BJ (cell line): ENCODE results near the gene KDSR. TPM values are rescaled to one million over a fixed set of nuclear protein-coding genes. Genes with fewer than 3 reads are reported as not detected.

Source experiments
- CTCF ChIA-PET: fragments of 350-600 bp; formaldehyde crosslinking; extraction: SDS; loops from one replicate; lab custom pipeline; 2021; ENCODE audit warnings: antibody characterized with exemption, inconsistent platforms; lab: Yijun Ruan, JAX
- POLR2A ChIA-PET: fragments of 300-600 bp; sonication (Branson Sonifier 250); formaldehyde crosslinking; extraction: SDS; loops from one replicate; lab custom pipeline; 2021; ENCODE audit warnings: antibody characterized with exemption; lab: Charles Lee
- DNase-seq: peaks from one replicate; pipeline ENCODE4 v3.0.0-alpha.2; 2011; ENCODE audit warnings: low read depth
- H3K27me3 ChIP-seq: 2 replicates; pipeline ENCODE4 v1.6.0; 2011; ENCODE audit warnings: low read length; ENCODE audit not compliant: control insufficient read depth, insufficient read depth
- H3K36me3 ChIP-seq: 2 replicates; pipeline ENCODE4 v1.5.1; 2011; ENCODE audit warnings: low read length; ENCODE audit not compliant: control insufficient read depth, insufficient read depth
- H3K4me3 ChIP-seq: 2 replicates; pipeline ENCODE4 v1.5.1; 2011; ENCODE audit warnings: low read depth, mild to moderate bottlenecking, control low read depth, low read length
- CTCF ChIP-seq: IDR thresholded peaks from 2 replicates; pipeline ENCODE4 v1.5.1; 2011; ENCODE audit warnings: low read depth, mild to moderate bottlenecking, control low read depth, inconsistent platforms, low read length, moderate library complexity; ENCODE audit not compliant: insufficient read depth
- polyA plus RNA-seq: library from polyadenylated mRNA; depleted of rRNA; stranded (reverse); fragments of >200 nt; gene quantifications from 2 replicates; pipeline ENCODE4 v1.2.3, GENCODE V29; 2011

The KDSR gene
- polyA plus RNA-seq, 1 experiment: 29.1 TPM

- CTCF ChIA-PET: no interaction called here
Measured at GRCh38 chr18:63395503-63395902, 28.5 kb upstream of the KDSR start.

GRCh38 chr18:63394954-63395353, 27.9 kb upstream of the KDSR start:
- Histone ChIP-seq H3K36me3 (peaks cover 11% of the 10 kb centered on the region), H3K4me3 (no peak overlapping the region), H3K27me3 (no peaks in the 10 kb centered on the region)
- no peak for TF ChIP-seq CTCF
- DNase-seq: no peak
- POLR2A ChIA-PET: no interaction called here
- CTCF ChIA-PET: no interaction called here

More at GRCh38 chr18:63395503-63395902, 28.5 kb upstream of the KDSR start:
- Histone ChIP-seq H3K27me3 (no peaks in the 10 kb centered on the region), H3K36me3 (peaks cover 11% of the 10 kb centered on the region), H3K4me3 (no peak overlapping the region)
- no peak for DNase-seq
- TF ChIP-seq CTCF: no peak
- POLR2A ChIA-PET: no interaction called here

- no peak for DNase-seq
- no peak for TF ChIP-seq CTCF
- CTCF ChIA-PET: interaction anchor here (0.6 kb wide), 1 partner anchor 533 kb away, joined by 3 read pairs; no protein-coding TSS in a partner anchor
- POLR2A ChIA-PET: no interaction called here
- H3K4me3 ChIP-seq: no peak overlapping the region
- H3K36me3 ChIP-seq: peaks cover 7% of the 10 kb centered on the region
- no peaks in the 10 kb centered on the region for H3K27me3 ChIP-seq
Measured at GRCh38 chr18:63387861-63388260, 20.9 kb upstream of the KDSR start.

GRCh38 chr18:63382843-63383242, 15.8 kb upstream of the KDSR start:
- Histone ChIP-seq H3K27me3 (no peaks in the 10 kb centered on the region), H3K36me3 (peaks cover 4% of the 10 kb centered on the region; the same call in 1 of the 2 replicates), H3K4me3 (no peak overlapping the region)
- TF ChIP-seq CTCF: no peak
- ChIA-PET POLR2A (no interaction called here), CTCF (no interaction called here)
- no peak for DNase-seq

- DNase-seq: no peak
- peaks cover 4% of the 10 kb centered on the region; the same call in 1 of the 2 replicates for H3K36me3 ChIP-seq
- TF ChIP-seq CTCF: no peak
- no peak overlapping the region for H3K4me3 ChIP-seq
- POLR2A ChIA-PET: no interaction called here
- no peaks in the 10 kb centered on the region for H3K27me3 ChIP-seq
- CTCF ChIA-PET: no interaction called here
Measured at GRCh38 chr18:63379639-63379962, 12.6 kb upstream of the KDSR start.
